Thyroid gland (tissue), 4 donors: Measurements from ENCODE around the gene CDC45.

Source experiments
- CTCF ChIP-seq, 6 experiments: fragments of 200-600 bp in 3 of 6; fragments of 450-650 bp in 3 of 6; sonication (generic) in 3 of 6; IDR thresholded peaks; one replicate each; pipeline ENCODE4 v1.5.1; 2016 to 2019; ENCODE audit warnings: antibody characterized with exemption in 6 of 6, mild to moderate bottlenecking in 2 of 6, inconsistent platforms in 1 of 6, moderate library complexity in 1 of 6
- POLR2A ChIP-seq, 2 donors: fragments of 450-650 bp; IDR thresholded peaks; one replicate each; pipeline ENCODE4 v1.6.1; 2017; ENCODE audit warnings: antibody characterized with exemption in 2 of 2, mild to moderate bottlenecking in 2 of 2, moderate library complexity in 1 of 2

- TF ChIP-seq POLR2A (IDR thresholded peaks at IDR 0.05) (no peak), CTCF (IDR thresholded peaks at IDR 0.05) (no peak)
These were observed 27.8 kb downstream of the CDC45 start for GRCh38 chr22:19507534-19507861.
